GM18909 (cell line): ENCODE data around the gene COL2A1.
A peak's percentile ranks its signal among the peaks of the same experiment; 100 is the strongest.
"Not testable (repeated sequence)": the region's sequence is repeated elsewhere in the genome, so short reads cannot be mapped to it uniquely, and the experiment has no call there.

Experiments used
- ATAC-seq: cut with Tn5 transposase; IDR thresholded peaks from one replicate; pipeline ENCODE4 v1.9.1; 2021; ENCODE audit warnings: mild to moderate bottlenecking; ENCODE audit not compliant: unreplicated experiment, poor library complexity

COL2A1 gene

GRCh38 chr12:47980197-47980596 lies 24.1 kb downstream of the COL2A1 start:
- no peak for ATAC-seq

- ATAC-seq, result no peak
These were observed 24.6 kb downstream of the COL2A1 start for GRCh38 chr12:47979686-47980085.

- no peak for ATAC-seq
These were observed 25.1 kb downstream of the COL2A1 start for GRCh38 chr12:47979166-47979565.

GRCh38 chr12:47978598-47978873 lies 25.7 kb downstream of the COL2A1 start:
- no peak for ATAC-seq

GRCh38 chr12:47977772-47978597 lies 26.3 kb downstream of the COL2A1 start:
- ATAC-seq, result no peak

GRCh38 chr12:47977046-47977771 lies 27.1 kb downstream of the COL2A1 start:
- no peak for ATAC-seq

- ATAC-seq, result no peak
These were observed 28.5 kb downstream of the COL2A1 start for GRCh38 chr12:47975816-47976215.

- no peak for ATAC-seq
These were observed 29.1 kb downstream of the COL2A1 start for GRCh38 chr12:47975036-47975620.

GRCh38 chr12:47973870-47974269 lies 30.4 kb downstream of the COL2A1 start:
- ATAC-seq, result no peak

GRCh38 chr12:47972895-47973294 lies 31.4 kb downstream of the COL2A1 start:
- no peak for ATAC-seq

GRCh38 chr12:47970843-47971242 lies 33.4 kb downstream of the COL2A1 start:
- ATAC-seq, result no peak

- ATAC-seq, result no peak
These were observed 34.4 kb downstream of the COL2A1 start for GRCh38 chr12:47969845-47970244.

- ATAC-seq, result no peak
These were observed 36.6 kb downstream of the COL2A1 start for GRCh38 chr12:47967461-47968321.

GRCh38 chr12:47965581-47965980 lies 38.7 kb downstream of the COL2A1 start:
- ATAC-seq, result no peak

- ATAC-seq, result peak; percentile 6
These were observed 40.1 kb downstream of the COL2A1 start for GRCh38 chr12:47964106-47964728.

- ATAC-seq, result peak; percentile 92
These were observed 40.8 kb downstream of the COL2A1 start, which contains the start of gene TMEM106C for GRCh38 chr12:47963340-47964040. TMEM106C (plus strand) TSS chr12:47963596; CDS start chr12:47964237, 641 bp downstream.

GRCh38 chr12:47962198-47962597 lies 42.1 kb downstream of the COL2A1 start:
- ATAC-seq, result no peak

GRCh38 chr12:47957671-47958070 lies 46.6 kb downstream of the COL2A1 start:
- not testable (repeated sequence) for ATAC-seq

GRCh38 chr12:47955059-47955458 lies 49.2 kb downstream of the COL2A1 start:
- no peak for ATAC-seq
